K562 (cell line): ENCODE results near the gene TTC22. TPM values are rescaled to one million over a fixed set of nuclear protein-coding genes. Genes with fewer than 3 reads are reported as not detected.
A peak's percentile ranks its signal among the peaks of the same experiment; 100 is the strongest.

Experiments used
- ATAC-seq: fragments of 200-7000 bp; cut with Tn5 transposase; 3 replicates; pipeline ENCODE4 v1.9.1; 2020; ENCODE audit warnings: moderate library complexity
- Bru-seq: library from RNA; stranded (reverse); fragments of 400-500 nt; gene quantifications from one replicate; lab custom pipeline; 2021; lab: Mats Ljungman, UMichigan
- BruChase-seq, 2 experiments: library from RNA; stranded (reverse); fragments of 400-500 nt; gene quantifications; one replicate each; lab custom pipeline; 2021; lab: Mats Ljungman, UMichigan
- BruUV-seq: library from RNA; stranded (reverse); fragments of 400-500 nt; replicated peaks from 2 replicates; lab custom pipeline; 2021; lab: Mats Ljungman, UMichigan
- CTCF ChIA-PET: fragments of 300-600 bp; formaldehyde crosslinking; extraction: SDS; loops from one replicate; lab custom pipeline; 2021; ENCODE audit warnings: low intra/inter-chr PET ratio; lab: Yijun Ruan, JAX
- POLR2A ChIA-PET: fragments of 300-600, 350-650 bp; sonication (Branson Sonifier 250); formaldehyde crosslinking; extraction: SDS; loops from one replicate; lab custom pipeline; 2021; ENCODE audit warnings: antibody characterized with exemption, inconsistent platforms; lab: Yijun Ruan, JAX
- DNase-seq, 4 experiments: peaks; one replicate each; pipeline versions ENCODE4 v3.0.0 to v3.0.0-alpha.2; 2011 to 2018; ENCODE audit warnings: low spot score in 3 of 4, mixed read lengths in 3 of 4; ENCODE audit errors: extremely low read depth in 1 of 4
- FAIRE-seq: peaks from 2 replicates; lab custom pipeline; 2011; peaks lifted over from hg19 to GRCh38; lab: Jason Lieb, UNC
- H2AFZ ChIP-seq: 2 replicates; pipeline ENCODE4 v1.6.0; 2011; ENCODE audit warnings: low read depth, low read length, control low read depth, inconsistent platforms
- H3K27ac ChIP-seq: fragments of 200-600 bp; 3 replicates; pipeline ENCODE4 v1.8.0; 2011; ENCODE audit warnings: low read depth, mild to moderate bottlenecking, control low read depth, inconsistent platforms, low read length, moderate library complexity, mixed read lengths; ENCODE audit errors: extremely low read depth
- H3K27me3 ChIP-seq, 2 experiments: fragments of 300-600 bp in 1 of 2; 2 replicates in 1 of 2; 3 replicates in 1 of 2; pipeline versions ENCODE4 v1.6.0 to v1.8.0; 2011; ENCODE audit warnings: inconsistent platforms in 2 of 2, low read length in 2 of 2, mild to moderate bottlenecking in 1 of 2, mixed read lengths in 1 of 2, moderate library complexity in 1 of 2; ENCODE audit not compliant: control insufficient read depth in 2 of 2, insufficient read depth in 2 of 2
- H3K36me3 ChIP-seq: fragments of 300-600 bp; 3 replicates; pipeline ENCODE4 v1.8.0; 2011; ENCODE audit warnings: mild to moderate bottlenecking, low read length, inconsistent platforms; ENCODE audit not compliant: control insufficient read depth, insufficient read depth
- H3K4me1 ChIP-seq, 2 experiments: fragments of 200-600 bp in 1 of 2; replicated peaks in 1 of 2; 2 replicates in 1 of 2; 3 replicates in 1 of 2; pipeline versions ENCODE4 v1.5.1 to v1.8.0; 2011; ENCODE audit warnings: inconsistent platforms in 2 of 2, low read length in 2 of 2, mild to moderate bottlenecking in 1 of 2, mixed read lengths in 1 of 2, moderate library complexity in 1 of 2; ENCODE audit not compliant: control insufficient read depth in 2 of 2, insufficient read depth in 2 of 2
- H3K4me2 ChIP-seq: 2 replicates; pipeline ENCODE4 v1.6.1; 2011; ENCODE audit warnings: low read length, control low read depth, inconsistent platforms, mixed read lengths; ENCODE audit not compliant: insufficient read depth
- H3K4me3 ChIP-seq: fragments of 200-600 bp; sonication (generic), shearing (Covaris generic); 2 replicates; pipeline ENCODE4 v1.5.1; 2016; ENCODE audit warnings: control low read depth, inconsistent platforms
- H3K79me2 ChIP-seq: fragments of 200-600 bp; 3 replicates; pipeline ENCODE4 v1.8.0; 2011; ENCODE audit warnings: low read length, inconsistent platforms; ENCODE audit not compliant: control insufficient read depth, insufficient read depth
- H3K9ac ChIP-seq, 2 experiments: 2 replicates each; pipeline versions ENCODE4 v1.6.0 to v1.6.1; 2011; ENCODE audit warnings: low read depth in 2 of 2, low read length in 2 of 2, control low read depth in 1 of 2, inconsistent platforms in 1 of 2, mild to moderate bottlenecking in 1 of 2, mixed read lengths in 1 of 2; ENCODE audit not compliant: insufficient read depth in 1 of 2
- H3K9me1 ChIP-seq: one replicate; pipeline ENCODE4 v1.6.0; 2011; ENCODE audit warnings: inconsistent platforms, mild to moderate bottlenecking, low read length, moderate library complexity; ENCODE audit not compliant: control insufficient read depth, insufficient read depth
- H3K9me3 ChIP-seq: replicated peaks from 2 replicates; pipeline ENCODE4 v1.5.1; 2011; ENCODE audit warnings: low read depth, low read length, inconsistent platforms; ENCODE audit not compliant: control insufficient read depth, insufficient read depth
- H4K20me1 ChIP-seq: replicated peaks from 2 replicates; pipeline ENCODE4 v1.6.1; 2011; ENCODE audit warnings: low read length, inconsistent platforms, mixed read lengths; ENCODE audit not compliant: control insufficient read depth, insufficient read depth
- C11orf30 ChIP-seq: fragments of 450-650 bp; IDR thresholded peaks from 2 replicates; pipeline ENCODE4 v1.6.1; 2016; ENCODE audit warnings: low read depth, mild to moderate bottlenecking
- CEBPB ChIP-seq: fragments of 450-650 bp; IDR thresholded peaks from 2 replicates; pipeline ENCODE4 v1.6.1; 2016; ENCODE audit warnings: missing genetic modification characterization, missing compliant biosample characterization
- NRF1 ChIP-seq, 2 experiments: fragments of 450-650 bp; IDR thresholded peaks in 1 of 2; conservative IDR thresholded peaks in 1 of 2; 2 replicates each; pipeline ENCODE4 v1.6.1; 2014; ENCODE audit warnings: mild to moderate bottlenecking in 2 of 2
- RAD21 ChIP-seq, 2 experiments: fragments of 250-450 bp in 1 of 2; fragments of 450-650 bp in 1 of 2; sonication (Bioruptor Pico) in 1 of 2; formaldehyde crosslinking in 1 of 2; IDR thresholded peaks in 1 of 2; conservative IDR thresholded peaks in 1 of 2; 2 replicates each; pipeline versions ENCODE4 v1.4.0 to v1.8.0; 2020 to 2022; ENCODE audit warnings: mild to moderate bottlenecking in 2 of 2, moderate library complexity in 1 of 2
- RCOR1 ChIP-seq, 2 experiments: IDR thresholded peaks; 2 replicates each; pipeline ENCODE4 v1.6.1; 2012; ENCODE audit warnings: low read depth in 2 of 2, low read length in 2 of 2, borderline replicate concordance in 1 of 2, improper control_type of control experiment in 1 of 2
- ZNF311 ChIP-seq: fragments of 250-450 bp; sonication (Bioruptor Pico); IDR thresholded peaks from 2 replicates; pipeline ENCODE4 v1.4.0; 2020; ENCODE audit warnings: mild to moderate bottlenecking, moderate library complexity
- WGBS: fragments of 100-300 bp; shearing (Covaris generic); methylation state at CpG from one replicate; pipeline ENCODE4 v1.1.6; 2016; ENCODE audit warnings: low coverage, mixed read lengths; ENCODE audit not compliant: insufficient coverage; ENCODE audit errors: missing lambda C conversion rate; 5-methylcytosine and 5-hydroxymethylcytosine counted together
- in situ Hi-C: fragments of 300-500 bp; cut with MboI; formaldehyde crosslinking; loops from 4 replicates; pipeline ENCODE4 v1.15.0; 2018; ENCODE audit warnings: inconsistent platforms, mixed read lengths
- intact Hi-C: fragments of 100-400 bp; cut with micrococcal nuclease; formaldehyde crosslinking; loops from 2 replicates; pipeline ENCODE4 v1.14.2; 2022
- long read RNA-seq, 3 experiments: library from polyadenylated mRNA in 2 of 3; library from RNA in 1 of 3; unstranded in 2 of 3; stranded (forward) in 1 of 3; transcript quantifications; one replicate each; pipeline ENCODE4 v2.0.0, GENCODE V29; 2019 to 2022
- polyA minus RNA-seq, 3 experiments: library from RNA; depleted of rRNA, polyadenylated mRNA; stranded (reverse); fragments of >200 nt; gene quantifications; 2 replicates each; pipeline ENCODE4 v1.2.3, GENCODE V29; 2011
- polyA plus RNA-seq, 8 experiments: library from polyadenylated mRNA; depleted of rRNA in 4 of 8; stranded (reverse) in 5 of 8; unstranded in 3 of 8; fragments of >200 nt; fragmentation: Nextera tagmentation in 2 of 8; fragmentation: Illumina TruSeq in 1 of 8; extraction: Ambion mirVana in 2 of 8; extraction: Trizol in 1 of 8; gene quantifications; 2 replicates each; pipeline versions ENCODE4 v1.2.1 to v1.2.3, GENCODE V29; 2011 to 2014; ENCODE audit warnings: inconsistent platforms in 1 of 8, missing spikeins in 1 of 8
- total RNA-seq, 7 experiments: library from RNA; depleted of rRNA in 6 of 7; stranded (reverse); fragments of >200 nt in 6 of 7; fragmentation: Illumina TruSeq in 2 of 7; extraction: Trizol in 2 of 7; gene quantifications; 2 replicates each; pipeline versions ENCODE4 v1.2.1 to v1.2.3, GENCODE V29; 2011 to 2021; ENCODE audit warnings: low replicate concordance in 1 of 7
- TF ChIP-seq, protein P1 (sequence below): IDR thresholded peaks from 2 replicates; pipeline ENCODE4 v1.6.1; 2011; ENCODE audit warnings: borderline replicate concordance, low read depth, mild to moderate bottlenecking, moderate library complexity, low read length; ENCODE audit not compliant: insufficient read depth, poor library complexity, severe bottlenecking
- TF ChIP-seq, protein P2 (sequence below): sonication (generic); formaldehyde crosslinking; IDR thresholded peaks from 2 replicates; pipeline ENCODE4 v1.9.0; 2022; ENCODE audit warnings: mild to moderate bottlenecking, missing genetic modification reagents
- TF ChIP-seq, protein P3 (sequence below): IDR thresholded peaks from 2 replicates; pipeline ENCODE4 v1.6.1; 2016; ENCODE audit warnings: missing genetic modification characterization, missing compliant biosample characterization

Gene TTC22
- total RNA-seq (2011; cell fraction: chromatin; rRNA removed; ENCODE audit: low replicate concordance): not detected in 2 replicates
- not detected in 2 replicates for total RNA-seq (2011; cell fraction: nucleolus; rRNA removed)
- total RNA-seq (2011; cell fraction: nucleoplasm; rRNA removed): not detected in 2 replicates
- not detected in 2 replicates for total RNA-seq (2014; rRNA removed)
- not detected in 2 replicates for total RNA-seq (2014; rRNA removed; fragmentation: Illumina TruSeq; extraction: Trizol)
- not detected in 2 replicates for total RNA-seq (2015; rRNA removed; fragmentation: Illumina TruSeq; extraction: Trizol)
- total RNA-seq (2021): not detected in 2 replicates
- 0.03 TPM in 1 of 2 replicates, not detected in the other for polyA plus RNA-seq (2011; rRNA removed)
- polyA plus RNA-seq (2011; cell fraction: cytosol; rRNA removed): 0.03 TPM in 2 replicates
- polyA plus RNA-seq (2011; cell fraction: nucleus; rRNA removed): 0.07 TPM in 1 of 2 replicates, not detected in the other
- 0.09 and 0.14 TPM in 2 replicates for polyA plus RNA-seq (2012)
- not detected in 2 replicates for polyA plus RNA-seq (2014; fragmentation: Illumina TruSeq; extraction: Trizol)
- under 1 TPM in 1 of 2 experiments, not detected in 1; 0.07 TPM for polyA plus RNA-seq (2014; fragmentation: Nextera tagmentation; extraction: Ambion mirVana)
- 0.23 TPM in 1 of 2 replicates, not detected in the other for polyA plus RNA-seq (2014; rRNA removed)
- polyA minus RNA-seq (2011; rRNA and poly(A)+ RNA removed): not detected in 2 replicates
- not detected in 2 replicates for polyA minus RNA-seq (2011; cell fraction: cytosol; rRNA and poly(A)+ RNA removed)
- polyA minus RNA-seq (2011; cell fraction: nucleus; rRNA and poly(A)+ RNA removed): not detected in 2 replicates
- percentile 16 among the genes with signal in this experiment for Bru-seq, nascent RNA
- percentile 10 among the genes with signal in this experiment for BruChase-seq, experiment 1, labeled RNA remaining after a 2-hour chase
- BruChase-seq, experiment 2, labeled RNA remaining after a 6-hour chase: percentile 13 among the genes with signal in this experiment
- long read RNA-seq, experiment 1: 0 reads
- long read RNA-seq, experiment 2: 0 reads
- long read RNA-seq, experiment 3: 0 reads

DNA sequence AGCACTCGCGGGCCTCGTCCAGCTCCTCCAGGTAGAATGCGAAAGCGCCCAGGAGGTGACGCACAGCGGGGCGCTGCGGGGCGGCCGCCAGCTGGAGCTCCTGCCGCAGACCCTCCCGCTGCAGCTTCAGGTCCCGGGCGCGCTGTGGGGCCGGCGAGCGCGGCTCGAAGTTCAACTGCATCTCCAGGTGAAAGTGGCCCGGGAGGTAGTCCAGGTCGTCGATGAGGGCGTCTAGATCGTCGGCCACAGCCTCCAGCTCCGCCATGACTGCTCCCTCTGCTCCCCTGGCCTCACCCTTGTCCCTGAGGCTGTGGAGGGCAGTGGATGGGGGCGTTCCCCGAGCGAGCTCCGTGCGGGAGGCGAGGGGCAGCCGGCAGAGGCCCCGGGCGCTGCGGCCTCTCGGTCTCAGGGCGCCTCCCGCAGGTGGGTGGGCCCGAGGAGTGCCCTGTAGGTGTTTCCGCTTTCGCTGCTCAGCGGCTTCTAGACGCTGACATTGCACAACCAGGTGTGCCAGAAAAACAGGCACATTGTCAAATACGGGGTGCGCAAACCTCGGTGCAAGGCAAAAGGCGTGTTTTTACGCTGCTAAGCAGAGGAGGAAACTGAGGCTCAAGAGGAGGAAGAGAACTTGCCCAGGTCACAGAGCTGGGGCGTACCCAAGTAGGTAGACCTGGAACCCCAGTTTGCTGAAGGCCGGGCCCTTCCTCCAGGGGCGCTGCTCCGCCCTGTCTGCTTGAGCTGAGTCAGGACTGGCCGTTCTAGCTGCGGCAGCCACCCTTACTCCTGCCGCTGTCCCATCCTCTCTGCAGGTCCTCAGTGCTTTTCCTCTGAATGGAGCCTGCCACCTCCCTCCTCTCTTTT is at the start of gene TTC22:
TSS of gene TTC22 (minus strand) at position 425 of the 861 bp plus-strand sequence. CDS start at position 265, 160 bp downstream.
- intact Hi-C loops (no loop called here), in situ Hi-C loops (no loop called here)
- Histone ChIP-seq H3K4me2 (peak within 1 kb of the TSS; percentile 81), H2AFZ (peak within 1 kb of the TSS; percentile 82), H3K9me1 (no peaks in the 10 kb centered on the region), H3K4me1 (peaks cover 5 to 19% of the 10 kb centered on the region in 2 experiments; a peak in 2 of 5 replicates), H4K20me1 (peaks cover 6% of the 10 kb centered on the region), H3K9ac (peak within 1 kb of the TSS in 1 of 2 experiments; percentile 77; a peak in 2 of 4 replicates), H3K4me3 (peak within 1 kb of the TSS; percentile 25; the same call in 1 of the 2 replicates), H3K79me2 (no peaks in the 10 kb centered on the region), H3K9me3 (no peaks in the 10 kb centered on the region), H3K27ac (no peak within 1 kb of the TSS), H3K27me3 (peaks cover 12 to 59% of the 10 kb centered on the region in 2 experiments; a peak in 4 of 5 replicates), H3K36me3 (no peaks in the 10 kb centered on the region)
- POLR2A ChIA-PET: interaction anchor here (0.6 to 1.2 kb wide), 8 partner anchors 8 to 699 kb away, joined by 3 to 5 read pairs (median 3); partner anchors contain the start of gene DHCR24
- CTCF ChIA-PET: interaction anchor here (2.0 kb wide), 1 partner anchor 129 kb away, joined by 7 read pairs; no protein-coding TSS in a partner anchor
- 13% methylated on average over 47 of the region's 58 CpGs for WGBS
- no TSS peak for BruUV-seq
- peak; percentile 61 to 71 (median 66) for DNase-seq
- peak; percentile 81 for FAIRE-seq
- peak; percentile 93 for ATAC-seq
- TF ChIP-seq, protein P1, sequence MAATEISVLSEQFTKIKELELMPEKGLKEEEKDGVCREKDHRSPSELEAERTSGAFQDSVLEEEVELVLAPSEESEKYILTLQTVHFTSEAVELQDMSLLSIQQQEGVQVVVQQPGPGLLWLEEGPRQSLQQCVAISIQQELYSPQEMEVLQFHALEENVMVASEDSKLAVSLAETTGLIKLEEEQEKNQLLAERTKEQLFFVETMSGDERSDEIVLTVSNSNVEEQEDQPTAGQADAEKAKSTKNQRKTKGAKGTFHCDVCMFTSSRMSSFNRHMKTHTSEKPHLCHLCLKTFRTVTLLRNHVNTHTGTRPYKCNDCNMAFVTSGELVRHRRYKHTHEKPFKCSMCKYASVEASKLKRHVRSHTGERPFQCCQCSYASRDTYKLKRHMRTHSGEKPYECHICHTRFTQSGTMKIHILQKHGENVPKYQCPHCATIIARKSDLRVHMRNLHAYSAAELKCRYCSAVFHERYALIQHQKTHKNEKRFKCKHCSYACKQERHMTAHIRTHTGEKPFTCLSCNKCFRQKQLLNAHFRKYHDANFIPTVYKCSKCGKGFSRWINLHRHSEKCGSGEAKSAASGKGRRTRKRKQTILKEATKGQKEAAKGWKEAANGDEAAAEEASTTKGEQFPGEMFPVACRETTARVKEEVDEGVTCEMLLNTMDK: peak; percentile 95
- TF ChIP-seq C11orf30: peak; percentile 76
- TF ChIP-seq NRF1 (conservative IDR thresholded peaks at IDR 0.05 in 1 of 2, IDR thresholded peaks at IDR 0.05 in 1 of 2): 0 out of 4 replicates have a peak, but pooled peaks of 1 of the 2 experiments have one; percentile 15
- TF ChIP-seq RAD21 (CRISPR knock-in tag; conservative IDR thresholded peaks at IDR 0.05 in 1 of 2, IDR thresholded peaks at IDR 0.05 in 1 of 2): peak in 1 of 2 experiments; percentile 50; a peak in 2 of 4 replicates
- TF ChIP-seq CEBPB (tag): peak; percentile 98
- TF ChIP-seq, protein P2, sequence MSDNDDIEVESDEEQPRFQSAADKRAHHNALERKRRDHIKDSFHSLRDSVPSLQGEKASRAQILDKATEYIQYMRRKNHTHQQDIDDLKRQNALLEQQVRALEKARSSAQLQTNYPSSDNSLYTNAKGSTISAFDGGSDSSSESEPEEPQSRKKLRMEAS: 0 out of 2 replicates have a peak, but pooled peaks have one; percentile 23
- TF ChIP-seq RCOR1 (IDR thresholded peaks at IDR 0.05; ENCODE audit: borderline replicate concordance in 1 of 2, low read depth in 2 of 2, low read length in 2 of 2): peak in 1 of 2 experiments; percentile 39; a peak in 1 of 4 replicates
- TF ChIP-seq ZNF311 (CRISPR knock-in tag): no peak
- TF ChIP-seq, protein P3, sequence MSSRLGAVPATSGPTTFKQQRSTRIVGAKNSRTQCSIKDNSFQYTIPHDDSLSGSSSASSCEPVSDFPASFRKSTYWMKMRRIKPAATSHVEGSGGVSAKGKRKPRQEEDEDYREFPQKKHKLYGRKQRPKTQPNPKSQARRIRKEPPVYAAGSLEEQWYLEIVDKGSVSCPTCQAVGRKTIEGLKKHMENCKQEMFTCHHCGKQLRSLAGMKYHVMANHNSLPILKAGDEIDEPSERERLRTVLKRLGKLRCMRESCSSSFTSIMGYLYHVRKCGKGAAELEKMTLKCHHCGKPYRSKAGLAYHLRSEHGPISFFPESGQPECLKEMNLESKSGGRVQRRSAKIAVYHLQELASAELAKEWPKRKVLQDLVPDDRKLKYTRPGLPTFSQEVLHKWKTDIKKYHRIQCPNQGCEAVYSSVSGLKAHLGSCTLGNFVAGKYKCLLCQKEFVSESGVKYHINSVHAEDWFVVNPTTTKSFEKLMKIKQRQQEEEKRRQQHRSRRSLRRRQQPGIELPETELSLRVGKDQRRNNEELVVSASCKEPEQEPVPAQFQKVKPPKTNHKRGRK (tag): no peak
